ENCODE measurements around the gene SPG7.

GRCh38 chr16:89478576-89479221 lies 29.5 kb upstream of the SPG7 start:
- TF ChIP-seq CTCF (IDR thresholded peaks at IDR 0.05; ENCODE audit: low read length) (no peak), EZH2 (IDR thresholded peaks at IDR 0.05; ENCODE audit: borderline replicate concordance, low read length) (no peak)
